BE2C (cell line): ENCODE measurements around the gene SLAMF9.

Source experiments
- DNase-seq: peaks from one replicate; pipeline ENCODE4 v3.0.0-alpha.2; 2020
- H3K27me3 ChIP-seq: fragments of 250-450 bp; sonication (Bioruptor Pico); 2 replicates; pipeline ENCODE4 v1.5.1; 2020; ENCODE audit warnings: mild to moderate bottlenecking
- H3K36me3 ChIP-seq: fragments of 250-450 bp; sonication (Bioruptor Pico); 2 replicates; pipeline ENCODE4 v1.5.1; 2020; ENCODE audit warnings: mild to moderate bottlenecking
- H3K4me1 ChIP-seq: fragments of 250-450 bp; sonication (Bioruptor Pico); 2 replicates; pipeline ENCODE4 v1.5.1; 2020
- H3K4me3 ChIP-seq: 2 replicates; pipeline ENCODE4 v1.5.1; 2011; ENCODE audit warnings: low read depth, low read length
- H3K9me3 ChIP-seq: fragments of 250-450 bp; sonication (Bioruptor Pico); 2 replicates; pipeline ENCODE4 v1.5.1; 2020
- CTCF ChIP-seq: IDR thresholded peaks from 2 replicates; pipeline ENCODE4 v1.5.1; 2012; ENCODE audit warnings: mild to moderate bottlenecking, low read depth, low read length

SLAMF9 gene

GRCh38 chr1:159962176-159962575 lies 8.1 kb upstream of the SLAMF9 start:
- no peaks in the 10 kb centered on the region for H3K36me3 ChIP-seq
- TF ChIP-seq CTCF: no peak
- H3K9me3 ChIP-seq: no peaks in the 10 kb centered on the region; the same call in 1 of the 2 replicates
- no peak for DNase-seq
- no peaks in the 10 kb centered on the region for H3K4me1 ChIP-seq
- no peak overlapping the region for H3K4me3 ChIP-seq
- peaks cover 21% of the 10 kb centered on the region for H3K27me3 ChIP-seq

- Histone ChIP-seq H3K27me3 (peaks cover 19% of the 10 kb centered on the region), H3K4me3 (no peak overlapping the region), H3K4me1 (no peaks in the 10 kb centered on the region), H3K9me3 (no peaks in the 10 kb centered on the region; the same call in 1 of the 2 replicates), H3K36me3 (no peaks in the 10 kb centered on the region)
- no peak for DNase-seq
- no peak for TF ChIP-seq CTCF
Measured at GRCh38 chr1:159961636-159962035, 7.6 kb upstream of the SLAMF9 start.

GRCh38 chr1:159960721-159961381 lies 6.8 kb upstream of the SLAMF9 start:
- Histone ChIP-seq H3K36me3 (no peaks in the 10 kb centered on the region), H3K27me3 (peaks cover 19% of the 10 kb centered on the region), H3K4me1 (no peaks in the 10 kb centered on the region), H3K9me3 (no peaks in the 10 kb centered on the region; the same call in 1 of the 2 replicates), H3K4me3 (no peak overlapping the region)
- DNase-seq: no peak
- TF ChIP-seq CTCF: no peak

- H3K36me3 ChIP-seq: no peaks in the 10 kb centered on the region
- TF ChIP-seq CTCF: no peak
- no peak for DNase-seq
- H3K4me3 ChIP-seq: no peak overlapping the region
- no peaks in the 10 kb centered on the region for H3K4me1 ChIP-seq
- peaks cover 10% of the 10 kb centered on the region for H3K27me3 ChIP-seq
- no peaks in the 10 kb centered on the region; the same call in 1 of the 2 replicates for H3K9me3 ChIP-seq
Measured at GRCh38 chr1:159959451-159959850, 5.4 kb upstream of the SLAMF9 start.

- H3K36me3 ChIP-seq: no peaks in the 10 kb centered on the region
- peaks cover 5% of the 10 kb centered on the region; the same call in 1 of the 2 replicates for H3K27me3 ChIP-seq
- no peak for TF ChIP-seq CTCF
- no peak for DNase-seq
- no peaks in the 10 kb centered on the region for H3K9me3 ChIP-seq
- no peak overlapping the region for H3K4me3 ChIP-seq
- H3K4me1 ChIP-seq: no peaks in the 10 kb centered on the region
Measured at GRCh38 chr1:159958719-159959380, 4.8 kb upstream of the SLAMF9 start.

- Histone ChIP-seq H3K9me3 (no peaks in the 10 kb centered on the region), H3K4me1 (no peaks in the 10 kb centered on the region), H3K4me3 (no peak overlapping the region), H3K36me3 (no peaks in the 10 kb centered on the region), H3K27me3 (no peaks in the 10 kb centered on the region)
- no peak for DNase-seq
- no peak for TF ChIP-seq CTCF
Measured at GRCh38 chr1:159957824-159958268, 3.8 kb upstream of the SLAMF9 start.
